Astrocyte of the cerebellum (primary cell): ENCODE measurements around the gene GABRB2.

ENCODE experiments used
- DNase-seq: peaks from one replicate; pipeline ENCODE4 v3.0.0-alpha.2; 2011; ENCODE audit warnings: low read depth
- H3K4me3 ChIP-seq: 2 replicates; pipeline ENCODE4 v1.5.1; 2011; ENCODE audit warnings: mild to moderate bottlenecking, low read depth, low read length, moderate library complexity
- in situ Hi-C: cut with HindIII; loops from 2 replicates; pipeline ENCODE4 v1.10.0; 2017; ENCODE audit warnings: low sequenced_read_pairs
- TF ChIP-seq, protein P1 (sequence below): IDR thresholded peaks from 2 replicates; pipeline ENCODE4 v1.5.1; 2012; ENCODE audit warnings: low read length, low read depth, moderate library complexity, mild to moderate bottlenecking; ENCODE audit errors: missing control alignments

GABRB2 gene

DNA sequence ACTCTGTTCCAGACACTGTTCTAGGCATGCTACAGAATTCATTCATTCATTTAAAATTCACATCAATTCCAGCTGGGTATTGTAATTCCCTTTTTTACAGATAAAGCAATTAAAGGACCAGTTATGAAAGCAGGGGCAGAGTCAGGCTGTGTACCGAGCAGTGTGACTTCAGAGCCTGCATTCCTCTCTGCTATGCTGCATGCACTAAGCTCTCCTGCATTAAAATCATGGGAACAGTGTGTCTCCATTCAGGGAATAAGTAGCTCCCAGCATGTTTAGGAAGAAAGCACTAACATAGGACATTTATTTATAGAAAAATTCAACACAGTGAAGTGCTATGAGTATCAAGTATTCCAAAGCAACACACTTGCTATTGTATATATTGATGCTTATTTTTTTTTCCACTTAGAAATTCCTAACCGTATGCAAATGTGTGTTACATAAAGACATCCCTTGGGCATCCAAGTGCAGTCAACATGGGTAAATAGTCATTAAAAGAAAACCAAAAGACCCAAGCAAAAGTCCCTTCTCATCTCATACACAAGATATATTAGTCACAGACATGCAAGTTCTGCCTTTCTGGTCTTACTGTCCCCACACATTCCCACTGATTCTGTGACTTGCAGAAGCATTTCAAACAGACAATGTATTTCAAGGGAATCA is 173.7 kb downstream of the GABRB2 start:
- TF ChIP-seq, protein P1, sequence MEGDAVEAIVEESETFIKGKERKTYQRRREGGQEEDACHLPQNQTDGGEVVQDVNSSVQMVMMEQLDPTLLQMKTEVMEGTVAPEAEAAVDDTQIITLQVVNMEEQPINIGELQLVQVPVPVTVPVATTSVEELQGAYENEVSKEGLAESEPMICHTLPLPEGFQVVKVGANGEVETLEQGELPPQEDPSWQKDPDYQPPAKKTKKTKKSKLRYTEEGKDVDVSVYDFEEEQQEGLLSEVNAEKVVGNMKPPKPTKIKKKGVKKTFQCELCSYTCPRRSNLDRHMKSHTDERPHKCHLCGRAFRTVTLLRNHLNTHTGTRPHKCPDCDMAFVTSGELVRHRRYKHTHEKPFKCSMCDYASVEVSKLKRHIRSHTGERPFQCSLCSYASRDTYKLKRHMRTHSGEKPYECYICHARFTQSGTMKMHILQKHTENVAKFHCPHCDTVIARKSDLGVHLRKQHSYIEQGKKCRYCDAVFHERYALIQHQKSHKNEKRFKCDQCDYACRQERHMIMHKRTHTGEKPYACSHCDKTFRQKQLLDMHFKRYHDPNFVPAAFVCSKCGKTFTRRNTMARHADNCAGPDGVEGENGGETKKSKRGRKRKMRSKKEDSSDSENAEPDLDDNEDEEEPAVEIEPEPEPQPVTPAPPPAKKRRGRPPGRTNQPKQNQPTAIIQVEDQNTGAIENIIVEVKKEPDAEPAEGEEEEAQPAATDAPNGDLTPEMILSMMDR: no peak
- in situ Hi-C loops: no loop called here
- no peak overlapping the region for H3K4me3 ChIP-seq

DNA sequence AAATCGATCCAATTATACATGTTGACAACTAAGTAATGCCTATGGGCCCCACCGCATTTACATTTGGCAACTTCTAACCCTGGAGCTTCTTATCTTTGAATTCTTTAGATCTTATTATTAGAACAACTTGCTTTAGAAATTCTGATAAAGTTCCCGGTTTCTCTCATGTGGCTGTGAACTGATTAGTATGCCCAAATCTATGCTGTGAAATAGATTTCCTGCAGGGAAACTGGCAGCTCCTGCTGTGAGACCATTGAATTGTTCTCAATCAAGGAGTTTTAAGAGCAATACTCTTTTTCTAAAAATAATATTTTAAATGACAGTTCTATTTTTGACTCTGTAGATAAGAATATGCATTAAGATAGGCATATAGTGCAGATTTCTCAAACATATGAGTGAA is 177.5 kb downstream of the GABRB2 start:
- H3K4me3 ChIP-seq: no peak overlapping the region
- in situ Hi-C loops: no loop called here
- TF ChIP-seq, protein P1: no peak
- no peak for DNase-seq

More for the DNA sequence above, 173.7 kb downstream of the GABRB2 start:
- no peak for DNase-seq

DNA sequence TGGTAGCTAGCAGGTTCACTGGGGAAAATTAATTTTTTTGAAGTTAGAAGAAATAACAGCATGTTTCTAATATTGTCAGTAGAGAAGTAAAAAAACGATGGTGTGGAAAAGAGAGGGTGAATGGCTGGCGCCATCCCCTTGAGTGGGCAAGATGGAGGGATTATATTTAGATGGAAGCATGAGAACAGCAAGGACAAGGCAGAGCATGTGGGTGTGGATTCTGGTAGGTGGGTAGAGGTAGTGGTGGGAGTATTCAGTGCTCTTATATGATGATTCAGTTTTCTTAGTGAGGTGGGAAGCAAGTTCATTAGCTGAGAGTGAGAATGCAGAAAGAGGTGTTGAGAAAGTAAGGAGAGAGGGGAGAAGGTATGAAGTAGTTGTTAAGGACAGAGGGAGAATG is 188.1 kb downstream of the GABRB2 start:
- in situ Hi-C loops: no loop called here
- H3K4me3 ChIP-seq: no peak overlapping the region
- TF ChIP-seq, protein P1: no peak
- DNase-seq: no peak

DNA sequence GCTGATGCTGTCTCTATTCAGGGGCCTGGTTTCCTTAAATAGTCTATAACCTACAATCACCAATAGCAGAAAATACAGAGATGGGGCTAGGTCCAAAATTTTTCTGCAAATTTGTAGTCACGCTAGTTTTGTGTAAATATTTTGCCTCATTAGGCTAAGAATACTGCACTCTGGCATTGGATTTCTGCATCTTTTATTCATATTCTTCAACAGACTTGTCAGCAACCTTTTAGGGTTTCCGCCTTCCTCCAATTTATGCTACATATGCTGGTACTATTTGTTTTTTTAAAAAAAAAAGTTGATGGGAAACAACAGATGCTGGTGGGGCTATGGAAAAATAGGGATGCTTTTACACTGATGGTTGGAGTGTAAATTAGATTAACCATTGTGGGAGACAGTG is 202.3 kb downstream of the GABRB2 start:
- TF ChIP-seq, protein P1: no peak
- DNase-seq: no peak
- in situ Hi-C loops: no loop called here
- no peak overlapping the region for H3K4me3 ChIP-seq

DNA sequence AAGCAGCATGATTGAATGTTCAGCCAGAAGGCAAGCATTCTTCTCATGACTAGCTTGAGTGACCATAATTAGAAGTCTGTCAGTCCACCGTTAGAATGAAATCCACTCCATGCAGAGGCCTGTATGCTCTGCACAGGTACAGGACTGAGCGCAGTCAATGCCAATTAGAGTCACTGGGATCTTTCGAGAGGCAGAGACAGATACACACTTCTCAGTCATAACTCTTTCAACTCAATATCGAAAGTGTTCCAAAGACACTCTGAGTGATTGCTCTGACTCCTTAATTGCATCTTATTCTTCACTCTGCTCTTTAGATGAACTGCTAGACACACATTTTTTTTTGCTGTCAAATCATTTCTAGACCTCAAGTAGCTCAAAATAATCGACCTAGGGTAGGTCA is 203.6 kb downstream of the GABRB2 start:
- DNase-seq: no peak
- no peak overlapping the region for H3K4me3 ChIP-seq
- TF ChIP-seq, protein P1: no peak
- in situ Hi-C loops: no loop called here

DNA sequence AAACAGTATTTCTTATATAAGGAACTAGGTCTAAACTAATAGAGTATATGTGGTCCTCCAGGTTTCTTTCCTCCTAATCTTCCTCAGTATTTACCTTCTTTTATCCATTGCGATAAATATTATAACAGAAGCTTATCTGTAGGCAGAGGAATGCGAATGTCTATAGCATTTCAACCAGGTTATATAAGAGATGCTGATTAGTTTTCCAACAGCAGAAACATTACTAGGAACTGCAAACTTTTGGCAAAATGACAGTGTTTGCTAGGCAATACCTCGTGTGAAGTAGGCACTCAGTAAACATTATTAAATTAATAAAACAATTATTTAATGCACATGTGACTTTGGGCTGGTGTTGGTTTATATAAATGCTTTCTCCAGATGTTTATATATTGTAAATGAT is 206.5 kb downstream of the GABRB2 start:
- in situ Hi-C loops: no loop called here
- no peak overlapping the region for H3K4me3 ChIP-seq
- TF ChIP-seq, protein P1: no peak
- DNase-seq: no peak
